Endothelial cell (in vitro differentiated cells): ENCODE data around the gene RXYLT1. TPM values are rescaled to one million over a fixed set of nuclear protein-coding genes. Genes with fewer than 3 reads are reported as not detected.

Source experiments
- DNase-seq: peaks from one replicate; pipeline ENCODE4 v3.0.0; 2021; ENCODE audit warnings: low spot score
- H3K27ac Mint-ChIP-seq: one replicate; pipeline ENCODE4 v1.8.0; 2021; ENCODE audit warnings: mixed read lengths, inconsistent platforms; ENCODE audit not compliant: unreplicated experiment
- H3K27me3 Mint-ChIP-seq: one replicate; pipeline ENCODE4 v1.8.0; 2021; ENCODE audit warnings: mild to moderate bottlenecking, moderate library complexity, mixed read lengths, inconsistent platforms; ENCODE audit not compliant: unreplicated experiment
- H3K36me3 Mint-ChIP-seq: one replicate; pipeline ENCODE4 v1.8.0; 2021; ENCODE audit warnings: mild to moderate bottlenecking, low read depth, mixed read lengths, inconsistent platforms; ENCODE audit not compliant: unreplicated experiment
- H3K4me1 Mint-ChIP-seq: one replicate; pipeline ENCODE4 v1.8.0; 2021; ENCODE audit warnings: mild to moderate bottlenecking, mixed read lengths, inconsistent platforms; ENCODE audit not compliant: unreplicated experiment
- H3K4me3 Mint-ChIP-seq: one replicate; pipeline ENCODE4 v1.8.0; 2021; ENCODE audit warnings: mild to moderate bottlenecking, mixed read lengths, inconsistent platforms; ENCODE audit not compliant: unreplicated experiment
- H3K9me3 Mint-ChIP-seq: one replicate; pipeline ENCODE4 v1.8.0; 2021; ENCODE audit warnings: mixed read lengths, inconsistent platforms; ENCODE audit not compliant: unreplicated experiment
- total RNA-seq: library from RNA; stranded (reverse); fragmentation: NEBNext Ultra II Directional; extraction: Animal tissue kit (Norgen Biotek cat#: 25700); gene quantifications from one replicate; pipeline ENCODE4 v1.2.1, GENCODE V29; 2021; ENCODE audit not compliant: unreplicated experiment
- TF ChIP-seq, protein P1 (sequence below): fragments of 200-600 bp; sonication (generic); IDR thresholded peaks from one replicate; pipeline ENCODE4 v1.5.0; 2021; ENCODE audit warnings: antibody characterized with exemption; ENCODE audit not compliant: unreplicated experiment

The RXYLT1 gene
- total RNA-seq, 1 donor from 2014 or later, result 14.2 TPM

- Mint-ChIP-seq H3K36me3 (peaks cover 25% of the 10 kb centered on the region), H3K27ac (no peak overlapping the region), H3K4me3 (no peak overlapping the region), H3K27me3 (no peaks in the 10 kb centered on the region), H3K4me1 (no peaks in the 10 kb centered on the region), H3K9me3 (no peaks in the 10 kb centered on the region)
- no peak for DNase-seq
- TF ChIP-seq, protein P1, sequence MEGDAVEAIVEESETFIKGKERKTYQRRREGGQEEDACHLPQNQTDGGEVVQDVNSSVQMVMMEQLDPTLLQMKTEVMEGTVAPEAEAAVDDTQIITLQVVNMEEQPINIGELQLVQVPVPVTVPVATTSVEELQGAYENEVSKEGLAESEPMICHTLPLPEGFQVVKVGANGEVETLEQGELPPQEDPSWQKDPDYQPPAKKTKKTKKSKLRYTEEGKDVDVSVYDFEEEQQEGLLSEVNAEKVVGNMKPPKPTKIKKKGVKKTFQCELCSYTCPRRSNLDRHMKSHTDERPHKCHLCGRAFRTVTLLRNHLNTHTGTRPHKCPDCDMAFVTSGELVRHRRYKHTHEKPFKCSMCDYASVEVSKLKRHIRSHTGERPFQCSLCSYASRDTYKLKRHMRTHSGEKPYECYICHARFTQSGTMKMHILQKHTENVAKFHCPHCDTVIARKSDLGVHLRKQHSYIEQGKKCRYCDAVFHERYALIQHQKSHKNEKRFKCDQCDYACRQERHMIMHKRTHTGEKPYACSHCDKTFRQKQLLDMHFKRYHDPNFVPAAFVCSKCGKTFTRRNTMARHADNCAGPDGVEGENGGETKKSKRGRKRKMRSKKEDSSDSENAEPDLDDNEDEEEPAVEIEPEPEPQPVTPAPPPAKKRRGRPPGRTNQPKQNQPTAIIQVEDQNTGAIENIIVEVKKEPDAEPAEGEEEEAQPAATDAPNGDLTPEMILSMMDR, result no peak
Measured at GRCh38 chr12:63790608-63790945, 10.9 kb downstream of the RXYLT1 start.

GRCh38 chr12:63792338-63792737, 12.6 kb downstream of the RXYLT1 start:
- DNase-seq, result no peak
- H3K27me3 Mint-ChIP-seq, result peaks cover 2% of the 10 kb centered on the region
- no peak overlapping the region for H3K27ac Mint-ChIP-seq
- H3K4me3 Mint-ChIP-seq, result no peak overlapping the region
- peaks cover 21% of the 10 kb centered on the region for H3K36me3 Mint-ChIP-seq
- TF ChIP-seq, protein P1, result no peak
- no peaks in the 10 kb centered on the region for H3K4me1 Mint-ChIP-seq
- H3K9me3 Mint-ChIP-seq, result no peaks in the 10 kb centered on the region

- Mint-ChIP-seq H3K4me3 (no peak overlapping the region), H3K9me3 (no peaks in the 10 kb centered on the region), H3K27me3 (peaks cover 2% of the 10 kb centered on the region), H3K4me1 (no peaks in the 10 kb centered on the region), H3K36me3 (peaks cover 6% of the 10 kb centered on the region), H3K27ac (no peak overlapping the region)
- TF ChIP-seq, protein P1, result no peak
- DNase-seq, result no peak
Measured at GRCh38 chr12:63795032-63795687, 15.5 kb downstream of the RXYLT1 start.

DNA sequence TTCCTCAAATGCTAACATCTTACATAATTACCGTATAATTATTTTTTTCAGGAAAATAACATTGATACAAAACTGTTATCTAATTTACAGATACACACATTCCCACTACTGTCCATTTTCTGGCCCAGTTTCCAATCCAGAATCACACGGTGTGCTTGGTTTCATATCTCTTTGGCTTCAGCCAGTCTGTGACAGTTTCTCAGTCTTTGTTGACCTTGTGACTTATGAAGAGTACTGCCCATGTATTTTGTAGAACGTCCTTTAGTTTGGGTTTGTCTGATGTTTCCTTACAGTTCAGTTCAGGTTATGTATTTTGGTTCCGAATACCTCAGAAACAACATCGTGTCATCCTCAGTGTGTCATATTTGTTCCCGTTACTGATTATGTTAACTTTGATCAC, 16.2 kb downstream of the RXYLT1 start:
- H3K9me3 Mint-ChIP-seq, result no peaks in the 10 kb centered on the region
- peaks cover 2% of the 10 kb centered on the region for H3K27me3 Mint-ChIP-seq
- H3K4me3 Mint-ChIP-seq, result no peak overlapping the region
- TF ChIP-seq, protein P1, result no peak
- no peak overlapping the region for H3K27ac Mint-ChIP-seq
- no peaks in the 10 kb centered on the region for H3K4me1 Mint-ChIP-seq
- DNase-seq, result no peak
- H3K36me3 Mint-ChIP-seq, result peaks cover under 1% of the 10 kb centered on the region

- DNase-seq, result no peak
- TF ChIP-seq, protein P1, result peak; percentile 51
- no peak overlapping the region for H3K4me3 Mint-ChIP-seq
- H3K36me3 Mint-ChIP-seq, result no peaks in the 10 kb centered on the region
- H3K27me3 Mint-ChIP-seq, result no peaks in the 10 kb centered on the region
- H3K4me1 Mint-ChIP-seq, result no peaks in the 10 kb centered on the region
- H3K9me3 Mint-ChIP-seq, result no peaks in the 10 kb centered on the region
- H3K27ac Mint-ChIP-seq, result no peak overlapping the region
Measured at GRCh38 chr12:63802012-63802608, 22.4 kb downstream of the RXYLT1 start.
